ENCODE results near the gene NKD1.

NKD1 gene

GRCh38 chr16:50506543-50506937 lies 41.7 kb upstream of the NKD1 start:
- H3K27me3 ChIP-seq (ENCODE audit: insufficient read depth, low read length) = no peaks in the 10 kb centered on the region
- H3K4me3 ChIP-seq (ENCODE audit: low read length) = no peak overlapping the region
- H3K27ac ChIP-seq (ENCODE audit: low read length) = no peak overlapping the region
- no peaks in the 10 kb centered on the region for H3K36me3 ChIP-seq (ENCODE audit: insufficient read depth, low read depth, low read length)
- H3K9me3 ChIP-seq (ENCODE audit: insufficient read depth, low read depth, low read length) = no peaks in the 10 kb centered on the region
- peaks cover 7% of the 10 kb centered on the region for H3K4me1 ChIP-seq (ENCODE audit: insufficient read depth, low read length)
- H3K9ac ChIP-seq (ENCODE audit: low read depth, low read length) = no peak overlapping the region

DNA sequence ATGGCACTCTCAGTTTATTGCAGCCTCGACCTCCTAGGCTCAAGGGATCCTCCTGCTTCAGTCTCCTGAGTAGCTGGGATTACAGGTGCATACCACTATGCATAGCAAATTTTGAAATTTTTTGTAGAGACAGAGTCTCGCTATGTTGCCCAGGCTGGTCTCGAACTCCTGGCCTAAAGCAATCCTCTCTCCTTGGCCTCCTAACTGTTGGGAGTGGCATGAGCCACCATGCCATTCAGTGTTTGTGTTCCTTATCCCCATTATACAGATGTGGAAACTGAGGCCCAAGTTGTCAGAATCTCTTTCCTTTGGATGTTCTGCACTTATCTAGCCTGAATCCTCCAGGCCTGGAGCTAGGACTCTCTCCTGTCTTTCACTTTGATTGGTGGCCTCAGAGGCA lies 40.8 kb upstream of the NKD1 start:
- Histone ChIP-seq H3K36me3 (ENCODE audit: insufficient read depth, low read depth, low read length) (no peaks in the 10 kb centered on the region), H3K27ac (ENCODE audit: low read length) (no peak overlapping the region), H3K27me3 (ENCODE audit: insufficient read depth, low read length) (no peaks in the 10 kb centered on the region), H3K4me3 (ENCODE audit: low read length) (no peak overlapping the region), H3K9me3 (ENCODE audit: insufficient read depth, low read depth, low read length) (no peaks in the 10 kb centered on the region), H3K4me1 (ENCODE audit: insufficient read depth, low read length) (peaks cover 7% of the 10 kb centered on the region), H3K9ac (ENCODE audit: low read depth, low read length) (no peak overlapping the region)

DNA sequence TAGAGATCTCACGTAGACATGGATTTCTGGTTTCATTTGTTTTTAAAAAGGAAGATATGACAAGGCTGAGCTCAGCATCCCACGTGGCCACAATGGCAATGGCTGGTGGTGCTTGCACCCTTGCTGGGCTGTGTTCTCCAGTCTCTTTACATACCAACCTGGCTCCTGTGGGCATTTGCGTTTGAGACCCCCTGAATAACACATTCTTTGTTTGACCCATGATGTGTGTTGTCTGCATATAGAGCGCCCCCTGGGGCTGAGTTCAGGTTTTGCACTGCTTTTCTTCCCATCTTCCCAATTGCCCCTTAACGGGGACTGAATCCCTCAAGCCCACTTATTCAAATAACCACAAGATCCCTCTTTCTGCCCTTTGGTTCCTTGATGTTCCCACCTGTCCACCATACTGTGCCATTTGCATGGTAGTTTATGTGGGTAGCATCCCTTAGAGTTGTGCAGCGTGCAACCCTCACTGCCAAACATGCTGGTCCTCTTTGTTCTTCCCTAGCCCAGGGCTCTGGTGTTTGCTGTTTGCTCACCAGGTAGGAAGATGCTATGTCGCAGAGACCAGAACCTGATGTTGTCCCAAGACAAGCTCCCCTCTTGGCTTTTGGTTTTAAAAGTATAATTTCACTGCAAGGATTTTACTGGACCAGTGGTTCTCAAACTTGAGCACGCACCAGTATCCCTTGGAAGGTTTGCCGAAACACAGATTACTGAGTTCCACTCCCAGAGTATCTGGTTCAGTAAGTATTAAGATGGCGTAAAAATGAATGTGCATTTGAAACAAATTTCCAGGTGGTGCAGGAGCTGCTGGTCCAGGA lies 38.5 kb upstream of the NKD1 start:
- Histone ChIP-seq H3K27me3 (ENCODE audit: insufficient read depth, low read length) (no peaks in the 10 kb centered on the region), H3K9ac (ENCODE audit: low read depth, low read length) (no peak overlapping the region), H3K9me3 (ENCODE audit: insufficient read depth, low read depth, low read length) (no peaks in the 10 kb centered on the region), H3K4me1 (ENCODE audit: insufficient read depth, low read length) (peaks cover 7% of the 10 kb centered on the region), H3K36me3 (ENCODE audit: insufficient read depth, low read depth, low read length) (no peaks in the 10 kb centered on the region), H3K4me3 (ENCODE audit: low read length) (no peak overlapping the region), H3K27ac (ENCODE audit: low read length) (no peak overlapping the region)

DNA sequence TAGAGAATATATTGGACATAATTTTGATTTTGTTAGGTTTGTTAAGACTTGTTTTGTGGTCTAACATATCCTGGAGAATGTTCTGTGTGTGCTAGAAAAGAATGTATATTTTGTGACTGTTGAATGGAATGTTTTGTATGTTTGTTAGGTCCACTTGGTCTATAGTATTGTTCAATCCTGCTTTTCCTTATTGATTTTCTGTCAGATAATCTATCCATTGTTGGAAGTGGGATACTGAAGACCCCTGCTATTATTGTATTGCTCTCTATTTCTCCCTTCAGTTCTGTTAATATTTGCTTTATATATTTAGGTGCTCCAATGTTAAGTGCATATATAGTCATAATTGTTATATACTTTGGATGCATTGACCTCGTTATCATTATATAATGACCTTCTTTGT lies 33.0 kb upstream of the NKD1 start:
- H3K9me3 ChIP-seq (ENCODE audit: insufficient read depth, low read depth, low read length) = no peaks in the 10 kb centered on the region
- no peaks in the 10 kb centered on the region for H3K36me3 ChIP-seq (ENCODE audit: insufficient read depth, low read depth, low read length)
- no peak overlapping the region for H3K9ac ChIP-seq (ENCODE audit: low read depth, low read length)
- no peaks in the 10 kb centered on the region for H3K4me1 ChIP-seq (ENCODE audit: insufficient read depth, low read length)
- H3K4me3 ChIP-seq (ENCODE audit: low read length) = no peak overlapping the region
- H3K27me3 ChIP-seq (ENCODE audit: insufficient read depth, low read length) = no peaks in the 10 kb centered on the region
- no peak overlapping the region for H3K27ac ChIP-seq (ENCODE audit: low read length)

GRCh38 chr16:50516401-50516800 lies 31.8 kb upstream of the NKD1 start:
- no peaks in the 10 kb centered on the region for H3K9me3 ChIP-seq (ENCODE audit: insufficient read depth, low read depth, low read length)
- no peak overlapping the region for H3K4me3 ChIP-seq (ENCODE audit: low read length)
- H3K27me3 ChIP-seq (ENCODE audit: insufficient read depth, low read length) = no peaks in the 10 kb centered on the region
- no peaks in the 10 kb centered on the region for H3K4me1 ChIP-seq (ENCODE audit: insufficient read depth, low read length)
- H3K36me3 ChIP-seq (ENCODE audit: insufficient read depth, low read depth, low read length) = no peaks in the 10 kb centered on the region
- H3K27ac ChIP-seq (ENCODE audit: low read length) = no peak overlapping the region
- H3K9ac ChIP-seq (ENCODE audit: low read depth, low read length) = no peak overlapping the region

GRCh38 chr16:50516890-50517289 lies 31.3 kb upstream of the NKD1 start:
- Histone ChIP-seq H3K9me3 (ENCODE audit: insufficient read depth, low read depth, low read length) (no peaks in the 10 kb centered on the region), H3K9ac (ENCODE audit: low read depth, low read length) (no peak overlapping the region), H3K27ac (ENCODE audit: low read length) (no peak overlapping the region), H3K4me3 (ENCODE audit: low read length) (no peak overlapping the region), H3K4me1 (ENCODE audit: insufficient read depth, low read length) (peaks cover 4% of the 10 kb centered on the region; the same call in 1 of the 2 replicates), H3K36me3 (ENCODE audit: insufficient read depth, low read depth, low read length) (no peaks in the 10 kb centered on the region), H3K27me3 (ENCODE audit: insufficient read depth, low read length) (no peaks in the 10 kb centered on the region)

DNA sequence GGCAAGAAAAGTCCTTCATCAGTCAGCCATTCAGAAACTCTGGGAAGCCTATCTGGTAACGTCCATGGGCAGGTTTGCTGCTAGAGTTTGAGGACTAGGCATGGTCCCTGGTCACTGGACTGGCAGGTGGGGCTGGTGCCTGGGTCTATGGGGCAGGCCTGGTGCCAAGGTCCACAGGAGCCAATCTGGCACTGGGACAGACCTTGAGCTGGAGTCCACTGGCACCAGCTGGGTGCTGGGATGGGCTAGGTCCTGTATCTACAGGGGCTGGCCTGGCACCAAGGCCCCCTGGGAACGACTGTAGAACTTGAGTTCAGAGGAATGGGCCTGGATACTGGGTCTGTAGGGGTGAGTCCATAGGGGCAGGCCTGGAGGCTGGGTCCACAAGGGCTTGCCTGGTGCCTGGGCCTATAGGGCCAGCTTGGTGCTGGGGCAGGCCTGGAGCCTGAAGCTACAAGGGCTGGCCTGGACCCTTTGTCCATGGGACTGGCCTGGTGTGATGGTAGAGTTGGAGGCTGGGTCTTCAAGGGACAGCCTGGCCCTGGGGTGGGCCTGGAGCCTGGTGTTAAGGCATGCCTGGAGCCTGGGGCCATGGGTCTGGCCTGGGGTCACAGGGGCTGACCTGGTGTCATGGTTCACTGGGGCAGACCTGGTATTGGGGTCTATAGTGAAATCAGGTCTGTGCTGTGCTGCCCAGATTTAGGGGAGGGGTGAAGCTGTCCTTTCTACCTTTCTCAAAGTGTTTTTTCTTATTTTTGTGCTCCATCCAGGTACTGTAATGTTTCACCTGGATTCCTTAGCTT lies 30.5 kb upstream of the NKD1 start:
- H3K36me3 ChIP-seq (ENCODE audit: insufficient read depth, low read depth, low read length) = no peaks in the 10 kb centered on the region
- peaks cover 4% of the 10 kb centered on the region; the same call in 1 of the 2 replicates for H3K4me1 ChIP-seq (ENCODE audit: insufficient read depth, low read length)
- no peaks in the 10 kb centered on the region for H3K9me3 ChIP-seq (ENCODE audit: insufficient read depth, low read depth, low read length)
- no peak overlapping the region for H3K27ac ChIP-seq (ENCODE audit: low read length)
- H3K27me3 ChIP-seq (ENCODE audit: insufficient read depth, low read length) = no peaks in the 10 kb centered on the region
- no peak overlapping the region for H3K9ac ChIP-seq (ENCODE audit: low read depth, low read length)
- H3K4me3 ChIP-seq (ENCODE audit: low read length) = no peak overlapping the region

- no peaks in the 10 kb centered on the region for H3K9me3 ChIP-seq (ENCODE audit: insufficient read depth, low read depth, low read length)
- H3K9ac ChIP-seq (ENCODE audit: low read depth, low read length) = no peak overlapping the region
- H3K36me3 ChIP-seq (ENCODE audit: insufficient read depth, low read depth, low read length) = no peaks in the 10 kb centered on the region
- no peaks in the 10 kb centered on the region for H3K27me3 ChIP-seq (ENCODE audit: insufficient read depth, low read length)
- no peak overlapping the region for H3K4me3 ChIP-seq (ENCODE audit: low read length)
- H3K27ac ChIP-seq (ENCODE audit: low read length) = no peak overlapping the region
- H3K4me1 ChIP-seq (ENCODE audit: insufficient read depth, low read length) = peaks cover 4% of the 10 kb centered on the region; the same call in 1 of the 2 replicates
These were observed 29.2 kb upstream of the NKD1 start for GRCh38 chr16:50519001-50519400.

- H3K27ac ChIP-seq (ENCODE audit: low read length) = no peak overlapping the region
- no peaks in the 10 kb centered on the region for H3K36me3 ChIP-seq (ENCODE audit: insufficient read depth, low read depth, low read length)
These were observed 28.6 kb upstream of the NKD1 start for GRCh38 chr16:50519602-50520001.

GRCh38 chr16:50520451-50521245 lies 27.5 kb upstream of the NKD1 start:
- Histone ChIP-seq H3K9ac (ENCODE audit: low read depth, low read length) (no peak overlapping the region), H3K27me3 (ENCODE audit: insufficient read depth, low read length) (no peaks in the 10 kb centered on the region), H3K36me3 (ENCODE audit: insufficient read depth, low read depth, low read length) (no peaks in the 10 kb centered on the region), H3K9me3 (ENCODE audit: insufficient read depth, low read depth, low read length) (no peaks in the 10 kb centered on the region), H3K4me3 (ENCODE audit: low read length) (no peak overlapping the region), H3K27ac (ENCODE audit: low read length) (no peak overlapping the region), H3K4me1 (ENCODE audit: insufficient read depth, low read length) (peaks cover 4% of the 10 kb centered on the region; the same call in 1 of the 2 replicates)

More at GRCh38 chr16:50519602-50520001, 28.6 kb upstream of the NKD1 start:
- peaks cover 4% of the 10 kb centered on the region; the same call in 1 of the 2 replicates for H3K4me1 ChIP-seq (ENCODE audit: insufficient read depth, low read length)
- no peak overlapping the region for H3K4me3 ChIP-seq (ENCODE audit: low read length)
- H3K9me3 ChIP-seq (ENCODE audit: insufficient read depth, low read depth, low read length) = no peaks in the 10 kb centered on the region
- no peaks in the 10 kb centered on the region for H3K27me3 ChIP-seq (ENCODE audit: insufficient read depth, low read length)
- no peak overlapping the region for H3K9ac ChIP-seq (ENCODE audit: low read depth, low read length)

GRCh38 chr16:50521246-50521900 lies 26.8 kb upstream of the NKD1 start:
- Histone ChIP-seq H3K9ac (ENCODE audit: low read depth, low read length) (no peak overlapping the region), H3K9me3 (ENCODE audit: insufficient read depth, low read depth, low read length) (no peaks in the 10 kb centered on the region), H3K27ac (ENCODE audit: low read length) (no peak overlapping the region), H3K4me3 (ENCODE audit: low read length) (no peak overlapping the region), H3K4me1 (ENCODE audit: insufficient read depth, low read length) (peaks cover 4% of the 10 kb centered on the region; the same call in 1 of the 2 replicates), H3K27me3 (ENCODE audit: insufficient read depth, low read length) (no peaks in the 10 kb centered on the region), H3K36me3 (ENCODE audit: insufficient read depth, low read depth, low read length) (no peaks in the 10 kb centered on the region)

All from iPS-20b (cell line).